Muscle of arm (tissue), 14 donors: Measurements from ENCODE around the gene GNL1. TPM values are rescaled to one million over a fixed set of nuclear protein-coding genes. Genes with fewer than 3 reads are reported as not detected.

Experiments used
- DNase-seq: peaks from one replicate; pipeline ENCODE4 v3.0.0-alpha.2; 2013
- long read RNA-seq, 11 donors: transcript quantifications; one replicate each; lab custom pipeline, GENCODE V29; 2026
- polyA plus RNA-seq, 12 donors: library from polyadenylated mRNA; unstranded; fragments of 120-200 nt; gene quantifications; one replicate each; pipeline ENCODE4 v1.2.1, GENCODE V29; 2013; ENCODE audit not compliant: insufficient read length in 12 of 12

The GNL1 gene
- 10 to 100 TPM in 11 of 12 donors, not detected in 1; 41.0 to 65.4 (median 51.1) TPM for polyA plus RNA-seq
- long read RNA-seq, donor 1, full-length matches to known transcripts: 6 of 6 reads
- long read RNA-seq, donor 1, partial matches to known transcripts: 0 of 6 reads
- long read RNA-seq, donor 1, other reads (novel, unspliced or antisense): 0 of 6 reads
- long read RNA-seq, donor 2, full-length matches to known transcripts: 5 of 5 reads
- long read RNA-seq, donor 2, partial matches to known transcripts: 0 of 5 reads
- long read RNA-seq, donor 2, other reads (novel, unspliced or antisense): 0 of 5 reads
- long read RNA-seq, donor 3, full-length matches to known transcripts: 1 of 1 reads
- long read RNA-seq, donor 3, partial matches to known transcripts: 0 of 1 reads
- long read RNA-seq, donor 3, other reads (novel, unspliced or antisense): 0 of 1 reads
- long read RNA-seq, donor 4, full-length matches to known transcripts: 2 of 2 reads
- long read RNA-seq, donor 4, partial matches to known transcripts: 0 of 2 reads
- long read RNA-seq, donor 4, other reads (novel, unspliced or antisense): 0 of 2 reads
- long read RNA-seq, donor 5, full-length matches to known transcripts: 9 of 9 reads
- long read RNA-seq, donor 5, partial matches to known transcripts: 0 of 9 reads
- long read RNA-seq, donor 5, other reads (novel, unspliced or antisense): 0 of 9 reads
- long read RNA-seq, donor 6, full-length matches to known transcripts: 6 of 6 reads
- long read RNA-seq, donor 6, partial matches to known transcripts: 0 of 6 reads
- long read RNA-seq, donor 6, other reads (novel, unspliced or antisense): 0 of 6 reads
- long read RNA-seq, donor 7, full-length matches to known transcripts: 2 of 2 reads
- long read RNA-seq, donor 7, partial matches to known transcripts: 0 of 2 reads
- long read RNA-seq, donor 7, other reads (novel, unspliced or antisense): 0 of 2 reads
- long read RNA-seq, donor 8, full-length matches to known transcripts: 5 of 5 reads
- long read RNA-seq, donor 8, partial matches to known transcripts: 0 of 5 reads
- long read RNA-seq, donor 8, other reads (novel, unspliced or antisense): 0 of 5 reads
- long read RNA-seq, donor 9, full-length matches to known transcripts: 6 of 6 reads
- long read RNA-seq, donor 9, partial matches to known transcripts: 0 of 6 reads
- long read RNA-seq, donor 9, other reads (novel, unspliced or antisense): 0 of 6 reads
- long read RNA-seq, donor 10, full-length matches to known transcripts: 6 of 6 reads
- long read RNA-seq, donor 10, partial matches to known transcripts: 0 of 6 reads
- long read RNA-seq, donor 10, other reads (novel, unspliced or antisense): 0 of 6 reads
- long read RNA-seq, donor 11, full-length matches to known transcripts: 4 of 17 reads
- long read RNA-seq, donor 11, partial matches to known transcripts: 5 of 17 reads
- long read RNA-seq, donor 11, other reads (novel, unspliced or antisense): 8 of 17 reads

- peak; percentile 92 for DNase-seq
Observed at GRCh38 chr6:30556066-30556905, at the start of gene GNL1. Gene GNL1 (minus strand): TSS chr6:30556489. CDS start chr6:30556203, 286 bp downstream.

GRCh38 chr6:30603961-30604360 lies 47.7 kb upstream of the GNL1 start:
- no peak for DNase-seq

- DNase-seq: no peak
Observed at GRCh38 chr6:30601815-30602641, 45.7 kb upstream of the GNL1 start.

GRCh38 chr6:30601436-30601814 lies 45.1 kb upstream of the GNL1 start:
- DNase-seq: no peak

GRCh38 chr6:30600451-30600961 lies 44.2 kb upstream of the GNL1 start:
- no peak for DNase-seq

- DNase-seq: no peak
Observed at GRCh38 chr6:30599625-30600324, 43.5 kb upstream of the GNL1 start.

GRCh38 chr6:30598912-30599624 lies 42.8 kb upstream of the GNL1 start:
- DNase-seq: no peak

GRCh38 chr6:30597315-30598144 lies 41.2 kb upstream of the GNL1 start:
- peak; percentile 73 for DNase-seq

- no peak for DNase-seq
Observed at GRCh38 chr6:30592287-30592686, 36.0 kb upstream of the GNL1 start.

- DNase-seq: no peak
Observed at GRCh38 chr6:30591008-30591407, 34.7 kb upstream of the GNL1 start.

- no peak for DNase-seq
Observed at GRCh38 chr6:30590509-30590908, 34.2 kb upstream of the GNL1 start.

- DNase-seq: no peak
Observed at GRCh38 chr6:30589754-30590358, 33.6 kb upstream of the GNL1 start.

- DNase-seq: no peak
Observed at GRCh38 chr6:30583921-30584320, 27.6 kb upstream of the GNL1 start.

- DNase-seq: no peak
Observed at GRCh38 chr6:30578051-30578450, 21.8 kb upstream of the GNL1 start.

- DNase-seq: no peak
Observed at GRCh38 chr6:30573113-30573512, 16.8 kb upstream of the GNL1 start.

- DNase-seq: no peak
Observed at GRCh38 chr6:30572148-30572547, 15.9 kb upstream of the GNL1 start.

- DNase-seq: no peak
Observed at GRCh38 chr6:30571762-30572082, 15.4 kb upstream of the GNL1 start.
